GM19351 (cell line): Measurements from ENCODE around the gene HAS3.
"Not testable (repeated sequence)": the region's sequence is repeated elsewhere in the genome, so short reads cannot be mapped to it uniquely, and the experiment has no call there.

Experiments
- ATAC-seq: cut with Tn5 transposase; IDR thresholded peaks from one replicate; pipeline ENCODE4 v1.9.1; 2021; ENCODE audit warnings: mild to moderate bottlenecking, moderate library complexity; ENCODE audit not compliant: unreplicated experiment

Gene HAS3

DNA sequence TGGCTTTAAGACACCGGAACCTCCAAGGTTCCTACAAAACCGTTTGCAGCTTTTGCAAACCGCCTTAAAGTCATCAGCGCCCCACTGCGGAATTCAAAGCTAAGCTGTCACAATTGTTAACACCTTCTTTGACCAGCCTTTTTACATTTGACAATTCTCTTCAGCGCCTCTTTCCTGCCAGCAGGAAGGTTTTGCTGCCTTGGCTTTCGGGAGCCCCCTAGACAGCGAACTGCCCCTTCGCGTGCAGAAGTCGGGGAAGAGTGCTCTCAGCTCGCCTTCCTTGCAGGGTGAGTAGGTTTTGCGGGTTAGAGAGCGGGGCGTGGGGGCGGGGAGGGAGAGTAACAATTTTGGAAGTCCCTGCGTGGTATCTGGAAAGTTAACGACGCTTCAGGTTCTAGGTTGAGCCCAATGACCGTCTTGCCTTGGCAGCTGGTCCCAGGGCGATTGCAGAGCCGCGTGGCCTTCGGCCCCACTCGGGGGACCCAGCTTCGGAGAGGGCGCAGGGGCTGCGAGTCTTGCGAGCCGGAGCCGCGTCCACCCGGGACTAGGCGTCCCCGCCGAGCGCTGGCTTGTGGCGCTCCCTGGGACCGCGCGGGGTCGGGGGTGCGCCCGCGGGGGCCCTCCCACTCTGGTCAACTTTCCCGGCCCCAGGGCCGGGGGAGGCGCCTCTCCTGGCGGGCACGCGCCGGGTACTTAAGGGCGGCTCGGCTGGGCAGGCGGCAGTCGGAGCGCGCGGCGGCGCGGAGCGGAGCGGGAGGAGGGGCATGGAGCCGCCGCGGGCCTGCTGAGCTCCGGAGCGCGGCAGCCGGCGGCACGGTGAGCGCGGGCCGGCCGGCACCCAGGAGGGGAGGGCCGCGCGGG is at the start of gene HAS3:
TSS of gene HAS3 (plus strand) at position 153 of the 861 bp plus-strand sequence. CDS start 3,743 bp downstream, outside the sequence.
- no peak for ATAC-seq

- no peak for ATAC-seq
Observed at GRCh38 chr16:69055980-69056379, 49.5 kb upstream of the HAS3 start.

DNA sequence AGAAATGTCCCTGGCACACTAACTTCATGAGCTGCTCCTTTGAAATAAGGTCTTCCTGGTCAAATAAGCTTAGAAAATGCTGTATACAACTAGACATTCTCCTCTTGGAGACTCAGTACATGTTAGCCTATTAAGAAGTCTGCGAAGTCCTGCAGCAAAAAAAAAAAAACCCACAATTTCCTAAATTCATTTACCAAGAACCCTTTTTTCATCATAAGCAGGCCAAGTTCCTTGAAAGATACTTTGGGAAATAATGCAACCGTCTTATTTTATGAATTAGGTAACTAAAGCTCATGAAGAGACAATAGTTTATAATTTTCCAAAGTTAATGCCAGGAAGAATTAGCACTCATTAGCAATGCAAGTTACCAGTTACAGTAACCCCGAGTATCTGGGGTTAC is 49.0 kb upstream of the HAS3 start:
- ATAC-seq = no peak

DNA sequence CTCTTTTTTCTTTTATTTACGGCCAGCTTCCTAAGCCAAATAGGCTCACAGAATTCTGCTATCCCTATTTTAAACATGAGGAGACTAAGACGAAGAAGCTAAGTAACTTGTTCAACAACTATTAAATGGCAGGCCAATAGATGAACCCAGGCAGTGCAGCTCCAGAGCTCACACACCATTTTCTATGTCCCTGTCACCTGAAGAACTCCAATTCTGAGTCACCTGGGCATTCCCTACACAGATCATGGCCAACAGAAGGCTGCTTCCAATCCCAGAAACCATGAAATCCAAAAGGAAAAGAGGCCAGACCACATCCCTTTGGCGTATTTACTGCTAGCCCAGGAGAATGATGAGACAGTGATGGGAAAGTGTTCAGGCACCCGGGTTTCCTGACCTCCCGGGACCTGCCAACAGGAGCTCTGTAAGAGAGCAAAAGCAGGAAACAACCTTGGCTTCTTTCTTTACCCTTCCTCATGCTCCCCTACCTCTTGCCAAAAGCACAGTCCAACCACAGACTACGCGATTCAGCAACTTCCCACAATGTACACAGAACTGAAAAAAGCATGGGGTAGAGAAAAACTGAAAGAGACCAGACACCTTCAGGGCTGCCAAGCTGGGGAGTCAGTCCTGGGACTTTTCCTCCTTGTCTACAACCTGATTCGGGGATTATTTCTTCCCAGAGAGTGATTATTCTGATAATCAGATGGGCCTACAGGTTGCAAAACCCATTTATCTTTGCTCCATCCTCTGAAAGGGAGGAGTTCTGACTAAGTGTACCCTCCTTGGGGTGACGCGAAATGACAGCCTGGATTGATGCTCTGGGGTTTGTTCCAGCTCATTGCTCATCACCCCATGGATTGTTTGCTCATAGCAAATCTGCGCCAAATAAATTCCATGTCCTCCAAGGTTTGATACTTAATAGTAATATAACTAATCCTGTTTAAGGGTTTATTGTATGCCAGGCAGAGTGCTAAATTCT is 47.8 kb upstream of the HAS3 start:
- no peak for ATAC-seq

DNA sequence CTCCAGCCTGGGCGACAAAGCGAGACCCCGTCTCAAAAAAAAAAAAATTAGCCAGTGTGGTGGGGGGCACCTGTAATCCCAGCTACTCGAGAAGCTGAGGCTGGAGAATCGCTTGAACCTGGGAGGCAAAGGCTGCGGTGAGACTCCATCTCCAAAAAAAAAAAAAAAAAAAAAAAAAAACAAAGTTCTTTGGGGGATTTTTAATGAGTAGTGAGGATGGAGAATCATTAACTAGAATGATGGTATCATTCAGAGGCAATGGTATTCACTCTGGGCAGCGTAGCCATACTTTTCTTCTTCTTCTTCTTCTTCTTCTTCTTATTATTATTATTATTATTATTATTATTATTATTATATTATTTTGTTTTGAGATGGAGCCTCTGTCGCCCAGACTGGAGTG is 42.0 kb upstream of the HAS3 start:
- not testable (repeated sequence) for ATAC-seq

DNA sequence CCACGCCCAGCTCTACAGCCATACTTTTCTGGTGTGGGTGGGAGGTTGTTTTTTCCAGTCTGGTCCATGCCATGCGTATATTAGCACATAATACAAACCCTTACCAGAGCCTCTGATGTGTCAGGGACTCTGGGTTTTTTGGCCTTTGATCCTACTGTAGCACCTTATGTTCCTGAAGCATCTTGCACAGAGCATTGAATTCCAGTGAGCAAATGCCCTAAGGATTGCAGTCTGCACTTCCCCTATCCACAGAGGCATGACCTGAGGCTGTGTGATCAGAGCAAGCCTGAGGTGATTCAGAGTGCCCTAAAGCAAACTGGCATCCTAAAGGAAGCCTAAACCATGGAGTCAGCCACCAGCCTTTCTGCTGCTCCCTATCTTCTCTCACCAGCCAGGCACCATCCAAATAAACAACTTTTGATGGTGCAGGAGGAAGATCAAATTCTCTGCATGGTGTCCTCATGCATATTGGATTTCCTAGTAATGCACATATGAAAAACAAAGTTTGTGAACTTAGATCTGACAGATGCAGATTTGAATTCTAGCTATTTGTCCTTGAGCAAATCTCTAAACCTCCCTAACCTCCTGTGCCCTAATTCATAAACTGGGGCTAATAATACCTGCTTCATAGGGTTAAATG is 41.2 kb upstream of the HAS3 start:
- ATAC-seq = no peak

DNA sequence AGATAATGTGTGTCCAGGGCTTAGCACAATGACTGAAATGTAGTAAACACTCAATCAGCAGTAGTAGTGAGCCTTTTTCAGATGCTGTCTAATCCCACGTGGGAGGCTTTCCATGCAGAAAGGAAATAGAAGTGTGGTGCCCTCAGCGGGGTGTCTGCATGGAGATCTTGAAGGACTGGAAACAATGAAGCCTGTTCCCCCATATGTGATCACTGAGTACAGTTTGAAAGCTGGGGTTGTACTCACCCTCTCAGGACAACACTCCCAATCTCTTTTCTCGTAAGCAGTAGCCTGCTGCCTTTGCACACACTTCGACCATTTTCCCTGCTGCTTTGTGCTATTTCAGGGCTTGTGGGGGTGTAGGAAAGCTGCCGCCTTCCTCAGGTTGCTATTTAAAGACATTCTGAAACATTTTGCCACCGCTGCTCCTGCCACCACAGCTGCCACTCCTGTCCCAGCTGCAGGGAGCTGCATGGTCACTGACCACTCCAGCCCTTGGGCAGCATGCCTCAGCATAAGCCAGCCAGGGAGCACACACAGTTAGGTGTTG is 40.6 kb upstream of the HAS3 start:
- no peak for ATAC-seq

GRCh38 chr16:69069504-69069903 is 35.9 kb upstream of the HAS3 start:
- no peak for ATAC-seq

DNA sequence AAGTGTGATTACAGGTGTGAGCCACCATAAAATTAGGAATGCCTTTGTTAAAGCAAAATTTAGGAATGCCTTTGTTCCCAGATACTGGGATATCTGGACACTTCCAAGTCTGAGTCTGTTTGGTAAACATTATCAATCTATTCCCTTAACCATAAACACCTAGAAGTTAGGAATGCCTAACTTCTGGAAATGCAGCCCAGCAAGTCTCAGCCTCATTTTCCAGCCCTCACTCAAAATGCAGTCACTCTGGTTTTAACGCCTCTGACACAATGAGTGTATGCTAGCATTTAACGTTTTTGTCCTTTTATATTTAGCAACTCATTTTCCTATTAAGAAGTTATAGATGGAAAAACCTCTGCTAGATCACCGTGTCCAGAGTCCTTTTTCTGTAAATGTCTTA is 34.4 kb upstream of the HAS3 start:
- ATAC-seq = no peak

- no peak for ATAC-seq
Observed at GRCh38 chr16:69072640-69072974, 32.8 kb upstream of the HAS3 start.

- no peak for ATAC-seq
Observed at GRCh38 chr16:69073181-69073702, 32.2 kb upstream of the HAS3 start.

DNA sequence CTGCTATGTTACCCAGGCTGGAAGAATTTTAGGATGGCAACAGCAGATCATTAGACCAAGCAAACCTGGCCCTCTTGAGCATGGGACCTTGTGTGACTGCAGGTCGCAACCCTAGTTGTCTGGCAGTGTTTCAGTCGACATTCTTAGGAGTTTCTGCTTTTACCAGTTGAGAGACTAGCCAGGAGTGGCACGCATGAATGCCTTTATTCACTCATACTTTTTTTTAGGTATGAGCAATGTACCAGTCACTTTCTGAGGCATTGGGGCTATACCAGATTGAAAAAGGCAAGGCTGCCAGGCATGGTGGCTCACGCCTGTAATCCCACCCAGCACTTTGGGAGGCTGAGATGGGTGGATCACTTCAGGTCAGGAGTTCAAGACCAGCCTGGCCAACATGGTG is 28.2 kb upstream of the HAS3 start:
- ATAC-seq = no peak

GRCh38 chr16:69078073-69078472 is 27.4 kb upstream of the HAS3 start:
- ATAC-seq = no peak

DNA sequence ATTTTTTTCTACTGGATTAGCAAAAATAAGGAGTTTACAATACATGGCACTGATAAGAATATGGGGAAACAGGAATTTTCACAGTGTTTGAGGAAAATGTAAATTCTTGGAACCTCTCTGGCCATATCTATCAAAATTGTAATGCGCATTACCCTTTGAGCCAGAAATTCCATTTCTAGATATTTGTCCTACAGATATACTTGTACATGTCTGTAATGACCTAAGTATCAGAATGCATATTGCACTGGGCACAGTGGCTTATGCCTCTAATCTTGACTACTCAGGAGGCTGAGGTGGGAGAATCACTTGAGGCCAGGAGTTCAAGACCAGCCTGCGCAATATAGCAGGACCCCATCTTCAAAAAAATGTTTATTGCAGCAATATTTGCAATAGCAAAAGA is 25.8 kb upstream of the HAS3 start:
- ATAC-seq = no peak

DNA sequence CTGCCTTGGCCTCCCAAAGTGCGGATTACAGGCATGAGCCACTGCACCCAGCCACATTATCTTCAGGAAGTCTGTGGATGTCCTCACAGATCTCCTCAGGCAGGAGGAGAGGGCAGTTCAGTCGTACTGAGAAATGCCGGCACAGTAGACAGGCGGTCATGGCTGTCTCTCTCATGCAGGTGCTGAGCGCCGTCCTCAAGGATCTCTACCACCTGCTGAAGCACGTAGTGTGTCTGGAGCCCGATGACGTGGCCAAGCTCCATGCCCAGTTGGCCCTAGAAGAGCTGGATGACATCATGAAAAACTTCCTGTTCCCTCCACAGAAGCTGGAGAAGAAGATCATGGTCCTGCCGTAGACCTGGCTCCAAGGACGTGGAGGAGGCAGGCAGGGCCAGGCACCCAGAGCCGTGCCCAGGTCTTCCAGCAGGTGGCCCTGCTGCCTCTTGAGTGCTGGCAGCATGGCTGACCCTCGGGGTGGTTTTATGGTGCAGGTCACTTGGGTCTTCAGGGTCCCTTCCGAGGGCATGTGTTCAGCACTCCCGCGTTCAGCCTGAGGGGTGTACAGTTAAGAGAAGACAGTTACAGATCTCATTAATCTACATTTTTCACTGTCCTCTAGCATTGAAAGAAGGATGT is 22.0 kb upstream of the HAS3 start:
- ATAC-seq = no peak

GRCh38 chr16:69084289-69084688 is 21.2 kb upstream of the HAS3 start:
- ATAC-seq = no peak

GRCh38 chr16:69085032-69085695 is 20.3 kb upstream of the HAS3 start:
- ATAC-seq = no peak

- ATAC-seq = no peak
Observed at GRCh38 chr16:69087161-69087581, 18.3 kb upstream of the HAS3 start.

DNA sequence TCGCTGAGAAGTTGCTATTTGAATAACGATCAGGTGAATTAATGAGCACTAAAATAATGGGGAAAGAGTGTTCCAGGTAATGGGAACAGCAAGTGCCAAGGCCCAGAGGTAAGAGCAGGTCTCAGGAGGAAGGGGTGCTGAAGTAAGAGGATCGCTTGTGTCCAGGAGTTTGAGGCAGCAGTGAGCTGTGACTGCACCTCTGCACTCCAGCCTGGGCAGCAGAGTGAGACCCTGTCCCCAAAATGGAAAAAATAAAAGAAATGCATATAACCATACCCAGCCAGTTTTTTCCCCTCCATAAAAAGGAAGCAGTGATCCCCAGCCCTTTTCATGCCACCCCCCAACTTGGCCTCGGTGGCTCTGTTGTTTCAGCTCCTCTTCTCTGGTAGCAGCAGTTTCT is 16.8 kb upstream of the HAS3 start:
- ATAC-seq = no peak
